HEK293 (cell line): ENCODE results near the gene DLEC1.

ENCODE experiments used
- CTCF ChIA-PET: fragments of 350-600 bp; formaldehyde crosslinking; extraction: SDS; loops from one replicate; lab custom pipeline; 2021; ENCODE audit warnings: antibody characterized with exemption; lab: Yijun Ruan, JAX
- POLR2A ChIA-PET: fragments of 300-600 bp; formaldehyde crosslinking; extraction: SDS; loops from one replicate; lab custom pipeline; 2020; ENCODE audit warnings: antibody characterized with exemption, inconsistent platforms; lab: Yijun Ruan, JAX
- H3K27ac ChIP-seq: fragments of 200-500 bp; sonication (Bioruptor generic); 2 replicates; pipeline ENCODE4 v1.5.1; 2014; ENCODE audit warnings: low read depth, low read length, control low read depth, inconsistent platforms; ENCODE audit errors: extremely low read depth
- H3K36me3 ChIP-seq, 2 experiments: fragments of 200-500 bp in 1 of 2; sonication (Bioruptor generic) in 1 of 2; 1 replicate in 1 of 2; 2 replicates in 1 of 2; pipeline ENCODE4 v1.5.1; 2014 to 2017; ENCODE audit warnings: inconsistent platforms in 2 of 2, low read length in 2 of 2; ENCODE audit not compliant: control insufficient read depth in 2 of 2, insufficient read depth in 1 of 2
- H3K4me1 ChIP-seq: fragments of 200-500 bp; sonication (Bioruptor generic); 2 replicates; pipeline ENCODE4 v1.5.1; 2014; ENCODE audit warnings: mild to moderate bottlenecking, low read length, inconsistent platforms; ENCODE audit not compliant: control insufficient read depth, insufficient read depth
- H3K4me3 ChIP-seq: 2 replicates; pipeline ENCODE4 v1.5.1; 2011; ENCODE audit warnings: low read depth, mild to moderate bottlenecking, control low read depth, low read length, moderate library complexity
- H3K9me3 ChIP-seq: fragments of 200-500 bp; sonication (Bioruptor generic); 2 replicates; pipeline ENCODE4 v1.5.1; 2014; ENCODE audit warnings: low read depth, low read length, inconsistent platforms; ENCODE audit not compliant: control insufficient read depth, insufficient read depth
- HOXC10 ChIP-seq: sonication (generic); formaldehyde crosslinking; IDR thresholded peaks from 2 replicates; pipeline ENCODE4 v1.8.1; 2023; ENCODE audit warnings: mild to moderate bottlenecking, missing genetic modification reagents
- KLF1 ChIP-seq: fragments of 450-650 bp; formaldehyde crosslinking; IDR thresholded peaks from 2 replicates; pipeline ENCODE4 v1.5.1; 2016; ENCODE audit warnings: missing biosample characterization, missing genetic modification characterization
- KLF8 ChIP-seq: fragments of 450-650 bp; formaldehyde crosslinking; IDR thresholded peaks from 2 replicates; pipeline ENCODE4 v1.5.1; 2016; ENCODE audit warnings: missing biosample characterization, missing genetic modification characterization
- OVOL3 ChIP-seq: fragments of 450-650 bp; formaldehyde crosslinking; IDR thresholded peaks from 2 replicates; pipeline ENCODE4 v1.5.1; 2016; ENCODE audit warnings: missing biosample characterization, missing genetic modification characterization
- SP3 ChIP-seq: fragments of 450-650 bp; formaldehyde crosslinking; IDR thresholded peaks from 2 replicates; pipeline ENCODE4 v1.5.1; 2016; ENCODE audit warnings: missing biosample characterization, missing genetic modification characterization
- ZBTB11 ChIP-seq: fragments of 450-650 bp; formaldehyde crosslinking; conservative IDR thresholded peaks from 2 replicates; pipeline ENCODE4 v1.5.1; 2016; ENCODE audit warnings: low read depth, missing biosample characterization, missing genetic modification characterization
- ZBTB21 ChIP-seq: fragments of 450-650 bp; formaldehyde crosslinking; IDR thresholded peaks from 2 replicates; pipeline ENCODE4 v1.5.1; 2017; ENCODE audit warnings: missing biosample characterization, missing genetic modification characterization
- ZFP37 ChIP-seq: fragments of 450-650 bp; formaldehyde crosslinking; IDR thresholded peaks from 2 replicates; pipeline ENCODE4 v1.5.1; 2016; ENCODE audit warnings: missing biosample characterization, missing genetic modification characterization
- ZNF274 ChIP-seq, 2 experiments: fragments of 200-500 bp in 1 of 2; fragments of 450-650 bp in 1 of 2; sonication (Bioruptor generic) in 1 of 2; formaldehyde crosslinking in 1 of 2; IDR thresholded peaks; 2 replicates each; pipeline versions ENCODE4 v1.5.1 to v1.6.1; 2014 to 2016; ENCODE audit warnings: borderline replicate concordance in 1 of 2, inconsistent platforms in 1 of 2, low read length in 1 of 2, missing biosample characterization in 1 of 2, missing genetic modification characterization in 1 of 2
- ZNF302 ChIP-seq: fragments of 450-650 bp; formaldehyde crosslinking; IDR thresholded peaks from 2 replicates; pipeline ENCODE4 v1.5.1; 2016; ENCODE audit warnings: missing biosample characterization, missing genetic modification characterization, low read depth
- ZNF341 ChIP-seq: fragments of 450-650 bp; formaldehyde crosslinking; IDR thresholded peaks from 2 replicates; pipeline ENCODE4; 2016; ENCODE audit warnings: low read depth, missing biosample characterization, missing genetic modification characterization
- ZNF366 ChIP-seq: fragments of 450-650 bp; formaldehyde crosslinking; conservative IDR thresholded peaks from 2 replicates; pipeline ENCODE4 v1.5.1; 2016; ENCODE audit warnings: missing biosample characterization, missing genetic modification characterization
- ZNF404 ChIP-seq: fragments of 450-650 bp; formaldehyde crosslinking; IDR thresholded peaks from 2 replicates; pipeline ENCODE4 v1.5.1; 2017; ENCODE audit warnings: missing biosample characterization, missing genetic modification characterization
- ZNF664 ChIP-seq: fragments of 450-650 bp; formaldehyde crosslinking; IDR thresholded peaks from 2 replicates; pipeline ENCODE4 v1.5.1; 2016; ENCODE audit warnings: missing biosample characterization, missing genetic modification characterization
- ZNF768 ChIP-seq: fragments of 450-650 bp; formaldehyde crosslinking; IDR thresholded peaks from 2 replicates; pipeline ENCODE4 v1.5.1; 2018; ENCODE audit warnings: missing biosample characterization, mild to moderate bottlenecking, missing genetic modification characterization
- TF ChIP-seq, protein P1 (sequence below): fragments of 450-650 bp; IDR thresholded peaks from 2 replicates; pipeline ENCODE4 v1.5.1; 2018; ENCODE audit warnings: missing biosample characterization, missing genetic modification characterization
- TF ChIP-seq, protein P2 (sequence below): fragments of 450-650 bp; formaldehyde crosslinking; IDR thresholded peaks from 2 replicates; pipeline ENCODE4 v1.5.1; 2016; ENCODE audit warnings: missing biosample characterization, missing genetic modification characterization
- TF ChIP-seq, protein P3 (sequence below): fragments of 450-650 bp; formaldehyde crosslinking; IDR thresholded peaks from 2 replicates; pipeline ENCODE4 v1.5.1; 2016; ENCODE audit warnings: missing biosample characterization, missing genetic modification characterization
- TF ChIP-seq, protein P4 (sequence below): fragments of 450-650 bp; formaldehyde crosslinking; IDR thresholded peaks from 2 replicates; pipeline ENCODE4 v1.5.1; 2016; ENCODE audit warnings: missing biosample characterization, missing genetic modification characterization
- TF ChIP-seq, protein P5 (sequence below): fragments of 450-650 bp; formaldehyde crosslinking; IDR thresholded peaks from 2 replicates; pipeline ENCODE4 v1.5.1; 2016; ENCODE audit warnings: missing biosample characterization, missing genetic modification characterization

Gene DLEC1

DNA sequence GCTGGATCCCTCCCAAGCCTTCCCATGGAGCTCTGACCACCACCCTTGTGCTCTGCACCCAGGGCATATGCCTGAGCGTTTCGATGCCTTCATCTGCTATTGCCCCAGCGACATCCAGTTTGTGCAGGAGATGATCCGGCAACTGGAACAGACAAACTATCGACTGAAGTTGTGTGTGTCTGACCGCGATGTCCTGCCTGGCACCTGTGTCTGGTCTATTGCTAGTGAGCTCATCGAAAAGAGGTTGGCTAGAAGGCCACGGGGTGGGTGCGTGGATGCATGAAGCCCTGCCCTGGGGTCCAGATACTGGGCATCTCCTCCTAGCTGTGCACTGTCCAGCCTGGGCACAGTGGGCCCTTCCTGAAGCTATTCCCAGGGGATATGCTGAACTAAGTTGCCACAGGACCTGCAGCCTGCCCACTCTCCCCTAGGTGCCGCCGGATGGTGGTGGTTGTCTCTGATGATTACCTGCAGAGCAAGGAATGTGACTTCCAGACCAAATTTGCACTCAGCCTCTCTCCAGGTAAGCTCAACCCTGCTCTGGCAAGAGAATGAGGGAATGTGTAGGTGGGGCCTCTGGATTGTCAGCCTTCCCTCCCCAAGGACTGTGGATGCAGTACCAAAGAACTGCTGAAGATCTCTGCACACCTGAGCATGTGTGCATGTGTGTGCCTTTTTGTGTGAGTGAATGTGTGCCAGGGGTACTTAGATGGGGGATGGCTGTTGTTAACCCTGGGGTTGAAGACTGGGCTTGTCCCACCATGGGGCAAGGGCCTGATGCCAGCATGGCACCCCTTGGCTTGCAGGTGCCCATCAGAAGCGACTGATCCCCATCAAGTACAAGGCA, 101.5 kb downstream of the DLEC1 start:
- no peaks in the 10 kb centered on the region for H3K36me3 ChIP-seq
- CTCF ChIA-PET, result no interaction called here
- no peak overlapping the region for H3K4me3 ChIP-seq
- no peak for TF ChIP-seq ZNF768 (tag by site-specific recombination)
- no peaks in the 10 kb centered on the region for H3K4me1 ChIP-seq
- no peak overlapping the region for H3K27ac ChIP-seq
- POLR2A ChIA-PET, result interaction anchor here (1.4 kb wide), 1 partner anchor 25 kb away, joined by 7 read pairs; the partner anchor contains the start of gene OXSR1
- no peaks in the 10 kb centered on the region for H3K9me3 ChIP-seq

DNA sequence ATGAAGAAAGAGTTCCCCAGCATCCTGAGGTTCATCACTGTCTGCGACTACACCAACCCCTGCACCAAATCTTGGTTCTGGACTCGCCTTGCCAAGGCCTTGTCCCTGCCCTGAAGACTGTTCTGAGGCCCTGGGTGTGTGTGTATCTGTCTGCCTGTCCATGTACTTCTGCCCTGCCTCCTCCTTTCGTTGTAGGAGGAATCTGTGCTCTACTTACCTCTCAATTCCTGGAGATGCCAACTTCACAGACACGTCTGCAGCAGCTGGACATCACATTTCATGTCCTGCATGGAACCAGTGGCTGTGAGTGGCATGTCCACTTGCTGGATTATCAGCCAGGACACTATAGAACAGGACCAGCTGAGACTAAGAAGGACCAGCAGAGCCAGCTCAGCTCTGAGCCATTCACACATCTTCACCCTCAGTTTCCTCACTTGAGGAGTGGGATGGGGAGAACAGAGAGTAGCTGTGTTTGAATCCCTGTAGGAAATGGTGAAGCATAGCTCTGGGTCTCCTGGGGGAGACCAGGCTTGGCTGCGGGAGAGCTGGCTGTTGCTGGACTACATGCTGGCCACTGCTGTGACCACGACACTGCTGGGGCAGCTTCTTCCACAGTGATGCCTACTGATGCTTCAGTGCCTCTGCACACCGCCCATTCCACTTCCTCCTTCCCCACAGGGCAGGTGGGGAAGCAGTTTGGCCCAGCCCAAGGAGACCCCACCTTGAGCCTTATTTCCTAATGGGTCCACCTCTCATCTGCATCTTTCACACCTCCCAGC, 102.4 kb downstream of the DLEC1 start:
- Histone ChIP-seq H3K4me3 (no peak overlapping the region), H3K27ac (no peak overlapping the region), H3K36me3 (no peaks in the 10 kb centered on the region), H3K4me1 (no peaks in the 10 kb centered on the region), H3K9me3 (no peaks in the 10 kb centered on the region)
- CTCF ChIA-PET, result no interaction called here
- POLR2A ChIA-PET, result interaction anchor here (1.1 kb wide), 1 partner anchor 24 kb away, joined by 3 read pairs; the partner anchor contains the start of gene OXSR1
- TF ChIP-seq, protein P1, sequence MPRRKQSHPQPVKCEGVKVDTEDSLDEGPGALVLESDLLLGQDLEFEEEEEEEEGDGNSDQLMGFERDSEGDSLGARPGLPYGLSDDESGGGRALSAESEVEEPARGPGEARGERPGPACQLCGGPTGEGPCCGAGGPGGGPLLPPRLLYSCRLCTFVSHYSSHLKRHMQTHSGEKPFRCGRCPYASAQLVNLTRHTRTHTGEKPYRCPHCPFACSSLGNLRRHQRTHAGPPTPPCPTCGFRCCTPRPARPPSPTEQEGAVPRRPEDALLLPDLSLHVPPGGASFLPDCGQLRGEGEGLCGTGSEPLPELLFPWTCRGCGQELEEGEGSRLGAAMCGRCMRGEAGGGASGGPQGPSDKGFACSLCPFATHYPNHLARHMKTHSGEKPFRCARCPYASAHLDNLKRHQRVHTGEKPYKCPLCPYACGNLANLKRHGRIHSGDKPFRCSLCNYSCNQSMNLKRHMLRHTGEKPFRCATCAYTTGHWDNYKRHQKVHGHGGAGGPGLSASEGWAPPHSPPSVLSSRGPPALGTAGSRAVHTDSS (tag by site-specific recombination), result no peak
- TF ChIP-seq, protein P2, sequence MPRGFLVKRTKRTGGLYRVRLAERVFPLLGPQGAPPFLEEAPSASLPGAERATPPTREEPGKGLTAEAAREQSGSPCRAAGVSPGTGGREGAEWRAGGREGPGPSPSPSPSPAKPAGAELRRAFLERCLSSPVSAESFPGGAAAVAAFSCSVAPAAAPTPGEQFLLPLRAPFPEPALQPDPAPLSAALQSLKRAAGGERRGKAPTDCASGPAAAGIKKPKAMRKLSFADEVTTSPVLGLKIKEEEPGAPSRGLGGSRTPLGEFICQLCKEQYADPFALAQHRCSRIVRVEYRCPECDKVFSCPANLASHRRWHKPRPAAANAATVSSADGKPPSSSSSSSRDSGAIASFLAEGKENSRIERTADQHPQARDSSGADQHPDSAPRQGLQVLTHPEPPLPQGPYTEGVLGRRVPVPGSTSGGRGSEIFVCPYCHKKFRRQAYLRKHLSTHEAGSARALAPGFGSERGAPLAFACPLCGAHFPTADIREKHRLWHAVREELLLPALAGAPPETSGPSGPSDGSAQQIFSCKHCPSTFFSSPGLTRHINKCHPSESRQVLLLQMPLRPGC (tag by site-specific recombination), result no peak
- no peak for TF ChIP-seq ZNF366 (tag by site-specific recombination)
- no peak for TF ChIP-seq ZNF274 (IDR thresholded peaks at IDR 0.05; ENCODE audit: low read length)
- TF ChIP-seq ZNF274 (tag by site-specific recombination; IDR thresholded peaks at IDR 0.05; ENCODE audit: borderline replicate concordance), result no peak
- TF ChIP-seq, protein P3, sequence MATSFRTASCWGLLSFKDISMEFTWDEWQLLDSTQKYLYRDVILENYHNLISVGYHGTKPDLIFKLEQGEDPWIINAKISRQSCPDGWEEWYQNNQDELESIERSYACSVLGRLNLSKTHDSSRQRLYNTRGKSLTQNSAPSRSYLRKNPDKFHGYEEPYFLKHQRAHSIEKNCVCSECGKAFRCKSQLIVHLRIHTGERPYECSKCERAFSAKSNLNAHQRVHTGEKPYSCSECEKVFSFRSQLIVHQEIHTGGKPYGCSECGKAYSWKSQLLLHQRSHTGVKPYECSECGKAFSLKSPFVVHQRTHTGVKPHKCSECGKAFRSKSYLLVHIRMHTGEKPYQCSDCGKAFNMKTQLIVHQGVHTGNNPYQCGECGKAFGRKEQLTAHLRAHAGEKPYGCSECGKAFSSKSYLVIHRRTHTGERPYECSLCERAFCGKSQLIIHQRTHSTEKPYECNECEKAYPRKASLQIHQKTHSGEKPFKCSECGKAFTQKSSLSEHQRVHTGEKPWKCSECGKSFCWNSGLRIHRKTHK (tag by site-specific recombination), result no peak
- no peak for TF ChIP-seq OVOL3
- TF ChIP-seq KLF1 (tag by site-specific recombination), result no peak
- no peak for TF ChIP-seq ZNF302 (tag by site-specific recombination)
- TF ChIP-seq ZBTB11, result no peak
- no peak for TF ChIP-seq ZFP37
- TF ChIP-seq ZBTB21, result no peak
- TF ChIP-seq HOXC10 (CRISPR knock-in tag), result no peak
- TF ChIP-seq ZNF404, result no peak
- TF ChIP-seq, protein P4, sequence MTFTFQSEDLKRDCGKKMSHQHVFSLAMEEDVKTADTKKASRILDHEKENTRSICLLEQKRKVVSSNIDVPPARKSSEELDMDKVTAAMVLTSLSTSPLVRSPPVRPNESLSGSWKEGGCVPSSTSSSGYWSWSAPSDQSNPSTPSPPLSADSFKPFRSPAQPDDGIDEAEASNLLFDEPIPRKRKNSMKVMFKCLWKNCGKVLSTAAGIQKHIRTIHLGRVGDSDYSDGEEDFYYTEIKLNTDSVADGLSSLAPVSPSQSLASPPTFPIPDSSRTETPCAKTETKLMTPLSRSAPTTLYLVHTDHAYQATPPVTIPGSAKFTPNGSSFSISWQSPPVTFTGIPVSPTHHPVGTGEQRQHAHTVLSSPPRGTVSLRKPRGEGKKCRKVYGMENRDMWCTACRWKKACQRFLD (tag by site-specific recombination), result no peak
- TF ChIP-seq ZNF664 (tag by site-specific recombination), result no peak
- TF ChIP-seq SP3 (tag by site-specific recombination), result no peak
- TF ChIP-seq ZNF341 (tag by site-specific recombination), result no peak
- no peak for TF ChIP-seq KLF8 (tag by site-specific recombination)
- TF ChIP-seq, protein P5, sequence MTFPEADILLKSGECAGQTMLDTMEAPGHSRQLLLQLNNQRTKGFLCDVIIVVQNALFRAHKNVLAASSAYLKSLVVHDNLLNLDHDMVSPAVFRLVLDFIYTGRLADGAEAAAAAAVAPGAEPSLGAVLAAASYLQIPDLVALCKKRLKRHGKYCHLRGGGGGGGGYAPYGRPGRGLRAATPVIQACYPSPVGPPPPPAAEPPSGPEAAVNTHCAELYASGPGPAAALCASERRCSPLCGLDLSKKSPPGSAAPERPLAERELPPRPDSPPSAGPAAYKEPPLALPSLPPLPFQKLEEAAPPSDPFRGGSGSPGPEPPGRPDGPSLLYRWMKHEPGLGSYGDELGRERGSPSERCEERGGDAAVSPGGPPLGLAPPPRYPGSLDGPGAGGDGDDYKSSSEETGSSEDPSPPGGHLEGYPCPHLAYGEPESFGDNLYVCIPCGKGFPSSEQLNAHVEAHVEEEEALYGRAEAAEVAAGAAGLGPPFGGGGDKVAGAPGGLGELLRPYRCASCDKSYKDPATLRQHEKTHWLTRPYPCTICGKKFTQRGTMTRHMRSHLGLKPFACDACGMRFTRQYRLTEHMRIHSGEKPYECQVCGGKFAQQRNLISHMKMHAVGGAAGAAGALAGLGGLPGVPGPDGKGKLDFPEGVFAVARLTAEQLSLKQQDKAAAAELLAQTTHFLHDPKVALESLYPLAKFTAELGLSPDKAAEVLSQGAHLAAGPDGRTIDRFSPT (tag by site-specific recombination), result no peak
